Measurements from ENCODE around the gene MED29. TPM values are rescaled to one million over a fixed set of nuclear protein-coding genes. Genes with fewer than 3 reads are reported as not detected.

Gene MED29
- total and polyA plus RNA-seq, 12 donors: 36.1 to 221 (median 58.4) TPM

GRCh38 chr19:39362682-39363657 lies 28.2 kb upstream of the MED29 start:
- Histone ChIP-seq H3K27ac (peak overlapping the region in 4 of 5 donors; percentile 14 to 73 (median 62)), H3K4me1 (replicated peaks in 1 of 2) (peaks cover 12 to 26% of the 10 kb centered on the region in 2 donors), H3K27me3 (no peaks in the 10 kb centered on the region), H3K9me3 (replicated peaks in 1 of 3) (no peaks in the 10 kb centered on the region), H3K36me3 (replicated peaks in 1 of 2) (peaks cover 0 to 43% of the 10 kb centered on the region in 2 donors), H3K4me3 (no peak overlapping the region)
- peak in 2 of 7 donors; percentile 37 to 39 for DNase-seq
- intact Hi-C loops (cut with DNase I): no loop called here
- WGBS, 4 donors: 47 to 62% (median 56%) methylated on average over 6 of the region's 6 CpGs
- TF ChIP-seq CTCF (IDR thresholded peaks at IDR 0.05) (no peak), POLR2A (IDR thresholded peaks at IDR 0.05) (no peak)

- WGBS, 4 donors: 65 to 84% (median 70%) methylated on average over 4 to 5 of the region's 5 CpGs
- Histone ChIP-seq H3K36me3 (replicated peaks in 1 of 2) (peaks cover 0 to 33% of the 10 kb centered on the region in 2 donors), H3K4me3 (no peak overlapping the region), H3K9me3 (replicated peaks in 1 of 3) (no peaks in the 10 kb centered on the region), H3K4me1 (replicated peaks in 1 of 2) (peaks cover 12 to 26% of the 10 kb centered on the region in 2 donors), H3K27me3 (no peaks in the 10 kb centered on the region), H3K27ac (peak overlapping the region in 2 of 5 donors; percentile 73)
- TF ChIP-seq POLR2A (IDR thresholded peaks at IDR 0.05): no peak
- TF ChIP-seq CTCF (IDR thresholded peaks at IDR 0.05): no peak
- no peak for DNase-seq
- intact Hi-C loops (cut with DNase I): no loop called here
Observed at GRCh38 chr19:39363901-39364457, 27.2 kb upstream of the MED29 start.

DNA sequence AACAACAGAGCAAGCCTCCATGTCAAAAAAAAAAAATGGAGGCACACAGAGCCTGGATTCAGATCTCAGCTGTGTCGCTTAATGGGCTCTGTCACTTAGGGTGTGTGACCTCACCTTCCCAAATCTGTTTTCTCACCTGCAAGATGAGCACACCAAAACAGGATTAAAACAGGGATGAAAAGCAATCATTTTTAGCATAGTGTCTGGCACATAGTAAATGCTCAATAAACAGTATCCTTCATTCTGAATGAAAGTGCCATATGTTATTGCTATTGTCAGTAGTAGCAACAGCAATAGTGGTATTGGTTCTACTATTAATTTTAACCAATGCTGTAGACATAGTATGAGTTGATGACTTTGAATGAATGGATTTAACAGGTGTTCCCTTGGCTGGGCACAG lies 25.6 kb upstream of the MED29 start:
- no peak for TF ChIP-seq CTCF (IDR thresholded peaks at IDR 0.05)
- TF ChIP-seq POLR2A (IDR thresholded peaks at IDR 0.05): no peak
- H3K27me3 ChIP-seq: no peaks in the 10 kb centered on the region
- WGBS, 4 donors: 100% methylated on average over 1 of the region's 1 CpG
- DNase-seq: no peak
- no peak overlapping the region for H3K4me3 ChIP-seq
- no peak overlapping the region for H3K27ac ChIP-seq
- H3K36me3 ChIP-seq (replicated peaks in 1 of 2): peaks cover 0 to 30% of the 10 kb centered on the region in 2 donors
- H3K9me3 ChIP-seq (replicated peaks in 1 of 3): no peaks in the 10 kb centered on the region
- intact Hi-C loops (cut with DNase I): no loop called here
- H3K4me1 ChIP-seq (replicated peaks in 1 of 2): peaks cover 12 to 26% of the 10 kb centered on the region in 2 donors

DNA sequence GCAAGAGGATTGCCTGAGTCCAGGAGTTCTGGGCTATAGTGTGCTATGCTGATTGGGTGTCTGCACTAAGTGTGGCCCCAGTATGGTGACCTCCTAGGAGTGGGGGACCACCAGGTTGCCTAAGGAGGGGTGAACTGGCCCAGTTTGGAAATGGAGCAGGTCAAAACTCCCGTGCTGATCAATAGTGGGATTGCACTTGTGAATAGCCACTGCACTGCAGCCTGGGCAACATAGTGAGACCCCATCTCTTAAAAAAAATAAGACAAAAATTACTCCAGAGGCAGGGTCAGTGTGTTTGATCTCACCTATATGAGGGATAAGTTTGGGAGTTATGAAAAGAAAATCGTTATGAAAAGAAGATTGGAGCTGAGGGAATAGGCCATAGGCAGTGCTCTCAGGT lies 22.0 kb upstream of the MED29 start:
- Histone ChIP-seq H3K27ac (no peak overlapping the region), H3K9me3 (replicated peaks in 1 of 3) (no peaks in the 10 kb centered on the region), H3K36me3 (replicated peaks in 1 of 2) (peaks cover 0 to 24% of the 10 kb centered on the region in 2 donors), H3K4me1 (replicated peaks in 1 of 2) (peaks cover 13 to 25% of the 10 kb centered on the region in 2 donors), H3K27me3 (no peaks in the 10 kb centered on the region), H3K4me3 (no peak overlapping the region)
- TF ChIP-seq POLR2A (IDR thresholded peaks at IDR 0.05): no peak
- no peak for TF ChIP-seq CTCF (IDR thresholded peaks at IDR 0.05)
- intact Hi-C loops (cut with DNase I): no loop called here
- DNase-seq: no peak
- WGBS, 4 donors: 84 to 94% (median 86%) methylated on average over 2 of the region's 2 CpGs

All from adrenal gland (tissue), 12 donors.